Hair follicular keratinocyte (primary cell): ENCODE measurements around the gene CENPM. TPM values are rescaled to one million over a fixed set of nuclear protein-coding genes. Genes with fewer than 3 reads are reported as not detected.

ENCODE experiments used
- total RNA-seq: library from RNA; depleted of rRNA; stranded (reverse); fragments of >200 nt; gene quantifications from 2 replicates; pipeline ENCODE4 v1.2.3, GENCODE V29; 2015

The CENPM gene, protein sequence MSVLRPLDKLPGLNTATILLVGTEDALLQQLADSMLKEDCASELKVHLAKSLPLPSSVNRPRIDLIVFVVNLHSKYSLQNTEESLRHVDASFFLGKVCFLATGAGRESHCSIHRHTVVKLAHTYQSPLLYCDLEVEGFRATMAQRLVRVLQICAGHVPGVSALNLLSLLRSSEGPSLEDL
- total RNA-seq = 9.0 and 35.0 TPM in 2 replicates

DNA sequence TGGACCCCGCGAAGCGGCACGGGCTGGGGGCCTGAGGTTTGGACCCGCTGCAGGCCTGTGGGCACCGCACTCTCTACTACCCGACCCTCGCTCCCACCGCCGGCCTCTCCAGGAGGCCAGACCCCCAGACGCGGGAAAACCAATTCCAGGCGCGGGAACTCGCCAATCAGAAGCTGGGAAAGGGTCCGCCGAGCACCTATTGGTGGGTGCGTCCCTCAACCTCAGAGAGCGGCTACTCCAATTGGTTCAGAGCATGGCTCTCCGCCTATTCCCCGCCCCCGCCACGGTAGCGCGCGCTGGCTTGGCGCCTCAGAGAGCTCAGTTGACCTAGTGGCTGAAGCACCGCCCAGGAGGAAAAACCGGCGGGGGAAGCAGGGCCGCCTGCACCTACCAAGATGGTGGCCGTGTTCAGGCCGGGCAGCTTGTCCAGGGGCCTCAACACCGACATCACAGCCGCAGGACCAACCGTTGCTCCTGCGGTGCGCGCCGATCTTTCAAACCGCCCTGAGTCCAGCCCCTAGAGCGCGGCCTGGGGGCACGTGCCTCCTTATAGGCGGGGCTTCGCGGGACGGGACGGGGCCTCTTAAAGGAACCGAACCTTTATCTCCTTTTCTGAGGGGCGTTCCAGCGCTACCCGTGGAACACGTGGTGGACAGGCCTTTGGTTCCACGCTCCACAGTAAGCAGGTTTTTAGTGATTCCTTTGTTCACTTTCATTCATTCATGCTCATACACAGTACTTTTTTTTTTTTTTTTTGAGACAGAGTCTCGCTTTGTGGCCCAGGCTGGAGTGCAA is at the start of gene CENPM:
CENPM (minus strand) TSS at position 524 of the 795 bp plus-strand sequence; CDS start at position 448, 76 bp downstream.

DNA sequence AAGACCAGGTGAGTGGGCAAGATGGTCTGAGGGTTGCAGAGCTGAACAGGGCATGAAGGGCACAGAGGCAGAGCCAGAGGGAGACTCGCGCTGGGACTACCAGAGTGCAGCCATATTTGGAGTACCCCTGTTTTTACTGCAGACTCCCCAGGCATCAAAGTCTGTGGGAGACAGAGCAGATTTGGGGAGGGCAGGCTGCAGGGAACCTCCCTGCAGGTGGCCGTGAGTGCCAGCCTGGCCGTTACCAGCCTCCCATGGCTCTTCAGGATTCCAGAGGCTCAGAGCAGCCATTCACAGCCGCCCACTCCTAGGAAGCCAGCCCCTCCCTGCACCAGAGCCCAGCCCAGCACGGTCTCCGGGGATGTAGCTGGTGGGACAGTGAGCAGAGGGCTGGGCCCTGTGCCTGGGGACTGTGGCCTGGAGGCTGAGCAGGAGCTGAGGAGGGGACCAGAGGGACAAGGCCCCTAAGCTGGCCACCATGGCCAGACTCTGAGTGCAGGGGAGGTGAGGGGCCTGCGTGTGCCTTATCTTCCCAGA is 22.2 kb upstream of the CENPM start, which contains the start of gene SEPTIN3:
SEPTIN3 (plus strand) TSS at position 334 of the 537 bp plus-strand sequence. CDS start 2,050 bp downstream, outside the sequence.

DNA sequence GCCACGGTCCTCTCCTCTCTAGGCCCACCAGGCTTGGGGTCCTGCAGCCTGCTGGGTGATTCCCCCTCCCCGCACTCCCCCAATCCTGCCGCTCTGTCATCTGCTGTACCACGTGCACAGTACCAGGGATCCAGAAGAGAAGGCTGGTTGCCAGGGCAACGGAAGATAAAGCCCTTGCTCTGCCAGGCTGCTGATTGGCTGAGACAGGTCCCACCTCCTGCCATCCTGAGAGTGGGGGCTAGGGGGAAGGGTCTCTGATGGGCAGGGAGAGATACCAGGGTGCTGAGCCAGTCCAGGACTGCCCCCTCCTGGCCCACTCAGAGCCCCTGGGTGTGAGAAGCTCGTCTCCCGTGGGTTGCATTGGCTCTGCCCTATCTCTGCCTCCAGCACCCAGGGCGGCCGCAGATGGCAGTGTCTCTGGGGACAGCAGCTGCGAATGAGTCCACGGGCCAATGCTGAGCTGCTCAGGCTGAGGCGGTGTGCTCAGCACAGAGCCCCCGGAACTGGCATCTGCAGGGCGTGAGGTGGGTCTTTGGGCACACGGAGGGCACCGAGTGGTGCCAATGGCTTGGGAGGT is 5.0 kb upstream of the CENPM start, which contains the start of gene SMIM45:
SMIM45 (plus strand) TSS at position 253 of the 577 bp plus-strand sequence.

DNA sequence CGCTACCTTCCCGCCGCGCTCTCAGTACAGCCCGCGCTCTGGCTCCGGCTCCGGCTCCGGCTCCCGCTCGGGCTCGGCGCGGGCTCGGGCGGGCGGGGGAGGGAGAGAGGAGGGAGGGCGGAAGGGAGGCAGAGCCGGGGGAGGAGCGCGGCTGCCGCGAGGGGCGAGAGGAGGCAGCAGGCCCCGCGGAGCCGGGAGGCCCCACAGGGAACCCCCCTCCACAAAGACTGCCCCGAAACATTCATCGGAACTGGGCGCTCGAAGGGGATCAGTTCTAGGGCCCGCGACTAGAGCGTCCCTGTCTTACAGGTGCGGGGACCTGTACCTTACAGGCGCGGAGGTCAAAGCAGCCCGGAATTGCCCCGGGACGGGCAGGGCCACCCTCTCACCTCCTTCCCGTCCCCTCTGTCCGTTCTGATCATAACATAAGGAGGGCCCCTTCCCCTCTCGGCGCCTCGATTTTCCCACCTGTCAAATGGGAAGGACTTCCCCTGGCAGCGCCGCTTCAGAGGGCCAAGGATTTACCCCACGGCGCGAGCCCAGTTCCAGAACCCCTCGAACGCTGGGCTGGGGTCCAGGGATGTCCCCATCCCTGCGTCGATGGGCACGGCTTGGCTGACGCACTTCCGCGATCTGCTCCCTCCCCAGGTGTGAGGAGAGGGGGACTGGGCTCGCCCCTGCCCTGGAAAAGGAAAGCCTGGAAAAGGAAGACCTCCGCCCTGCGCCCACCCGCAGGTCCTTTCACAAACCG is 31.7 kb downstream of the CENPM start, which contains the start of gene SHISA8:
SHISA8 (minus strand) TSS at position 40 of the 751 bp plus-strand sequence. CDS start 407 bp downstream, outside the sequence.

Other genes with a start within 250 kb of the CENPM start
- 0.31 TPM in 1 of 2 replicates, not detected in the other for gene MEI1, start 247.6 kb downstream of the CENPM start, total RNA-seq
- gene CCDC134, start 146.5 kb downstream of the CENPM start, total RNA-seq = 4.9 and 9.4 TPM in 2 replicates
- gene SREBF2, start 114.0 kb downstream of the CENPM start, total RNA-seq = 64.7 and 91.4 TPM in 2 replicates
- not detected in 2 replicates for gene SHISA8, start 32.1 kb downstream of the CENPM start, total RNA-seq
- 0.23 TPM in 1 of 2 replicates, not detected in the other for gene TNFRSF13C, start 20.3 kb downstream of the CENPM start, total RNA-seq
- gene SEPTIN3, start 22.3 kb upstream of the CENPM start, total RNA-seq = 0.08 TPM in 1 of 2 replicates, not detected in the other
- not detected in 2 replicates for gene WBP2NL, start 51.6 kb upstream of the CENPM start, total RNA-seq
- 25.4 and 27.9 TPM in 2 replicates for gene NAGA, start 123.7 kb upstream of the CENPM start, total RNA-seq
- gene PHETA2, start 127.1 kb upstream of the CENPM start, total RNA-seq = 6.3 and 9.5 TPM in 2 replicates
- 3.0 and 5.1 TPM in 2 replicates for gene SMDT1, start 132.5 kb upstream of the CENPM start, total RNA-seq
- gene NDUFA6, start 143.6 kb upstream of the CENPM start, total RNA-seq = 47.7 and 54.7 TPM in 2 replicates
- 0.04 and 0.47 TPM in 2 replicates for gene CYP2D6, start 183.7 kb upstream of the CENPM start, total RNA-seq